NCI-H2029 (cell line): ENCODE measurements around the gene WARS2.

Experiments
- DNase-seq: peaks from one replicate; lab custom pipeline; 2025; lab: John Stamatoyannopoulos, UW

The WARS2 gene

GRCh38 chr1:118983558-118984041, 156.9 kb downstream of the WARS2 start:
- no peak for DNase-seq

- no peak for DNase-seq
These were observed 157.5 kb downstream of the WARS2 start for GRCh38 chr1:118982821-118983557.

GRCh38 chr1:118982266-118982665, 158.2 kb downstream of the WARS2 start:
- no peak for DNase-seq

- no peak for DNase-seq
These were observed 159.0 kb downstream of the WARS2 start for GRCh38 chr1:118981436-118981835.
